ENCODE results near the gene TSPOAP1. TPM values are rescaled to one million over a fixed set of nuclear protein-coding genes. Genes with fewer than 3 reads are reported as not detected.
A peak's percentile ranks its signal among the peaks of the same experiment; 100 is the strongest.

Gene TSPOAP1
- total RNA-seq, 2 donors from 2014 or later = 30.5 to 32.8 TPM

DNA sequence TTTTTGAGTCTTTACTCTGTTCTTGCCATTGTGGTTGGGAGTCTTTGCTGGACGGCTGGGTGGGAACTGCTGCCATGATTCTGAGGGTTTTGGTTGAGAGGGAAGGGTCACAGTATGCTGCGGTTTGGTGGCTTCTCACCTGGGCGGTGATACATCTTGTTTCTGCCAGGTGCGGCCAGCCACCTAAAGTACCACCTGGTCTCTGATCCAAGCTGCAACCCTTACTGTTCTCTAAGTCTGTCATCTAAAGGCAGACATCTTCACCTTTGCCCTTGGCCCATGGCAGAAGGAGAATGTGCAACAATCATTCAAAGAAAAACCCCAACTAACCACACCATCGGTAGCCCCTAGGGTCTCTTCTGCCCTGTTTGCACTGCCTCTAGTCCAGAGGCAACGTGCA is 28.3 kb downstream of the TSPOAP1 start:
- Mint-ChIP-seq H3K4me3 (no peak overlapping the region), H3K4me1 (peaks cover 15% of the 10 kb centered on the region), H3K27me3 (no peaks in the 10 kb centered on the region), H3K27ac (peak overlapping the region; percentile 93), H3K36me3 (ENCODE audit: low read depth) (no peaks in the 10 kb centered on the region)
- DNase-seq (no peak), ATAC-seq (no peak)
- H3K9me3 ChIP-seq (ENCODE audit: control insufficient read depth, low read length, poor library complexity, severe bottlenecking) = no peaks in the 10 kb centered on the region

DNA sequence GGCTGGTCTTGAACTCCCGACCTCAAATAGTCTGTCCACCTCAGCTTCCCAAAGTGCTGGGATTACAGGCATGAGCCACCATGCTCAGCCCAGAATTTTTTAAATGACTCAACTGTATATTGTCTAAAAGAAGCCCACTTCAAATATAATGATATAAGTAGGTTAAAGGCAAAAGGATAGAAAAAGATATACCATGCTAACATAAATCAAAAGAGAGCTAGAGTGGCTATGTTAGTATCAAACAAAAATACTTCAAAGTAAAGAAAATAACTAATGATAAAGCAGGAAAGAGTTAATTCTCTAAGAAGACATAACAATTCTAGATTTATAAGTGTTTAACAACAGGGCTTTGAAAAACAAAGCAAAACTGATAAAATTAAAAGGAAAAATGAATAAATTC is 34.6 kb downstream of the TSPOAP1 start:
- Mint-ChIP-seq H3K4me1 (no peaks in the 10 kb centered on the region), H3K27me3 (peaks cover 26% of the 10 kb centered on the region), H3K36me3 (ENCODE audit: low read depth) (no peaks in the 10 kb centered on the region), H3K27ac (no peak overlapping the region), H3K4me3 (no peak overlapping the region)
- ATAC-seq (no peak), DNase-seq (no peak)
- H3K9me3 ChIP-seq (ENCODE audit: control insufficient read depth, low read length, poor library complexity, severe bottlenecking) = no peaks in the 10 kb centered on the region

DNA sequence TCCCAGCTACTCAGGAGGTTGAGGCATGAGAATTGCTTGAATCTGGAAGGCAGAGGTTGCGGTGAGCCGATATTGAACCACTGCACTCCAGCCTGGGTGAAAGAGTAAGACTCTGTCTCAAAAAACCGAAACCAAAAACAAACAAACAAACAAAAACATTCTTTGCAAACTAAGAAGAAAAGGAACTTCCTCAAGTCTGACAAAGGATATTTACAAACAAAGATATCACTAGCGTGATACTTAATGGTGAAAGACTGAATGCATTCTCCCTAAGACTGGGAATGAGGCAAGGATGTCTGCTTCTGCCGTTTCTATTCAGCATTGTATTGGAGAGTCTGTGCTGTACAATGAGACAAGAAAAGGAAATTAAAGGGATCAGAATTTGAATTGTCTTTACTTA is 37.3 kb downstream of the TSPOAP1 start:
- Mint-ChIP-seq H3K4me1 (no peaks in the 10 kb centered on the region), H3K4me3 (no peak overlapping the region), H3K27me3 (peaks cover 41% of the 10 kb centered on the region), H3K27ac (no peak overlapping the region), H3K36me3 (ENCODE audit: low read depth) (no peaks in the 10 kb centered on the region)
- DNase-seq = no peak
- no peaks in the 10 kb centered on the region for H3K9me3 ChIP-seq (ENCODE audit: control insufficient read depth, low read length, poor library complexity, severe bottlenecking)
- ATAC-seq = no peak

DNA sequence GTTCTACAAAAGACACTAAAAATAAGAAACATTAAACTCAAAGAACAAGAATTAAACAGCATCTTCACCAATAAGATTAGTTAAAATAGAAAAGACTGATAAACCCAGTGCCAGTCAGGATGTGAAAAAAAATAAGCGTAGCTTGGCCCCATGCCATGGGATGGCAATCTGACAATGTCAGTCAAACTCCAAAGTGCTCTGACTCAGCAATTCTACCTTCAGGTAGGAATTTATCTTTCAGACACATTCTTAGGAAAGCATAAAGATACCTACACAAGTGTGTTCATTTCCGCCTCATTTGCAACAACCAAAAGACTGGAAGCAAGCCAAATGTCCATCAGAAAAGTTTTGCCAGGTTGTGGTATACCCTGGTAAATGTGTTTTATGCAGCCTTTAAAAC is 38.7 kb downstream of the TSPOAP1 start:
- no peak overlapping the region for H3K4me3 Mint-ChIP-seq
- H3K36me3 Mint-ChIP-seq (ENCODE audit: low read depth) = no peaks in the 10 kb centered on the region
- no peak overlapping the region for H3K27ac Mint-ChIP-seq
- H3K27me3 Mint-ChIP-seq = peaks cover 47% of the 10 kb centered on the region
- ATAC-seq (no peak), DNase-seq (no peak)
- H3K4me1 Mint-ChIP-seq = no peaks in the 10 kb centered on the region
- no peaks in the 10 kb centered on the region for H3K9me3 ChIP-seq (ENCODE audit: control insufficient read depth, low read length, poor library complexity, severe bottlenecking)

DNA sequence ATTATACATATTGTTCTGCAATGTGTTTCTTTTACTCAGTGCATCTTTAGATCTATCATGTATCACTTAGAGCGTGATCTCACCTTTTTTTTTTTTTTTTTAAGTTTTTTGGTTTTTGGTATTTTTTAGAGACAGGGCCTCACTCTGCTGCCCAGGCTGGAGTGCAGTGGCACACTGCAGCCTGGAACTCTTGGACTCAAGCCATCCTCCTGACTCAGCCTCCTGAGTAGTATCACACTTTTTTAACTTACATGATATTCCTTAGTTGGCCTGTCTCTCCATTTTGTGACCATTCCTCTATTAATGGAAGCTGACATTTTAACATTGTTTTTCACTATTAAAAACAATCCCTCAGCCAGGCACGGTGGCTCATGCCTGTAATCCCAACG is 43.2 kb downstream of the TSPOAP1 start:
- Mint-ChIP-seq H3K27me3 (peaks cover 48% of the 10 kb centered on the region), H3K4me1 (no peaks in the 10 kb centered on the region), H3K4me3 (no peak overlapping the region), H3K36me3 (ENCODE audit: low read depth) (no peaks in the 10 kb centered on the region), H3K27ac (no peak overlapping the region)
- H3K9me3 ChIP-seq (ENCODE audit: control insufficient read depth, low read length, poor library complexity, severe bottlenecking) = no peaks in the 10 kb centered on the region
- no peak for DNase-seq
- ATAC-seq = no peak

DNA sequence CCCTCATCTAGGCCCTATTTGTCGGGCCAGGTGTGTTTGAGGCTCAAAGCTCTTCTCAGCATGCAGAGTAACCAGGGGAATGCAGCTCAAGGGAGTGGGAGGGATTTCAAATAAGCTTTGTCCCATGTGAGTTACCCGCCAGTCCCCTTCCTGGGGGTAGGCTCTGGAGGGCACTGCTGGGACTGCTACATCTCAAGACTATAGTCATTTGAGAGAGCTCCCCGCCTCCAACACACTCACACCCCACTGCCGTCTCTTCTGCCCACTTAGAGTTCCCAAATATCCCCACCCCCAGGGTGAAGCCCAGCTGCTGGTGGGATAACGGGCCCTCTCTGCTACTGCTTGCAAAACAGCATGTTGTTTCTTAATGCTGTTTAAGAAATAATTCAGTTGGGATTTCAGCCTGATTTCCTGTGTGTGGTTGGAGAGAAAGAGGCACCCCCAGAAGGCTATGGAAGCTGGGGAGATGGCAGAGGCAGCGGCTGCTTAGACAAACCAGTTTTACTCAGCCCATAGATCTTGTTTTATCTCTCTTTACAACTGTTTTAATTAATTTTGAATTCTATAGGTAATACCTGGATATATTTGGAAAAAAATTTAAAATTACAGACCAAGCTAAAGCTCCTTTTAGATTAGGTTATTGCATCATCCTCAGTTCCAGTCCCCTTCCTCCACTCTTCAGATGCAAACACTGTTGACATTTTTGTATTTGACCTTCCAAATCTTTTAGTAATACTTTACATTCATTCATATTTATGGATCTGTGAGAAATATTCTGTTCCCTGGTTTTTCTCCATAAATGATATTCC is 43.8 kb downstream of the TSPOAP1 start:
- Mint-ChIP-seq H3K4me1 (peaks cover under 1% of the 10 kb centered on the region), H3K27ac (no peak overlapping the region), H3K27me3 (peaks cover 49% of the 10 kb centered on the region), H3K4me3 (no peak overlapping the region), H3K36me3 (ENCODE audit: low read depth) (no peaks in the 10 kb centered on the region)
- no peaks in the 10 kb centered on the region for H3K9me3 ChIP-seq (ENCODE audit: control insufficient read depth, low read length, poor library complexity, severe bottlenecking)
- DNase-seq (no peak), ATAC-seq (no peak)

DNA sequence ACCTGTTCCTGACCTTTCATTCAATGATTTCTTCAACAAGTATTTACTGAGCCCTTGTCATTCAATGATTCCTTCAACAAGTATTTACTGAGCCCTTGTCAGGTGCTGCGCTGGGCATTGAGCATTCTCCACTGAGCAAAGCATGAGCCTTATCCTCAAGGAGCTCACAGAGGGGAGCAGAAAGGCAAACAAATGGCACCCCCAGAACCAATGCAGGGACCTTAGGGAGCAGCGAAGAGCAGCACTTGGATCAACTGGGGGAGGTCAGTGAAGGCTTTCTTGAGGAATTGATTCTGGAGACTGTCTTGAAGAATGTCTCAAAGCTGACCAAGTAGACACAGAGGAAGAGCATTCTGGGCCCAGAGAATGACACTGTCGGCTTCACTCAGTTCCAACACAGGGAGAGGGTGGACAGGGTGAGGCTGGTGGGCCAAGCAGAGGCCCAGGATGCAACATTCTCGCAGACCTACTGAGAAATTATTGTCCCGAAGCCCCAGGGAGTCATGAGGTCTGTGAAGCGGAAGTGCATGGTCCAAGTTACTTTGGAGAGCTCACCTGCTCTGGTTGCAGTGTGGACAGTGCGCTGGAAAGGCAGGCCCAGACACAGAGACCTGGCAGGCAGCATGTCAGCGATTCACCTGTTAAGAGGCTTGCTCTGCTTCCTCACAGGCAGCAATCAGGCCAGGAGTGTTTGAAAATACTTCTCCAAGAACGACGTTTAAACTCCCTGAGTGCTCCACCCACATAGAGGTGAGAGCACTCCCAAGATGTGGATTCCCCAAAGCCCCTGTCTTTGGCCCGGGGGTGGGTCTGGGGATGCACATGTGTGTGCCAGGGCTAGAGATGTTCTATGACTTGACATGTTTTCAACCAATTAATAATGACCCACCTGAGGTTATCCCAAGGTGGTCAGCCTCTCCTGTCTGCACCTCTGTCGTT is 44.7 kb downstream of the TSPOAP1 start:
- no peak for DNase-seq
- Mint-ChIP-seq H3K36me3 (ENCODE audit: low read depth) (no peaks in the 10 kb centered on the region), H3K4me3 (no peak overlapping the region), H3K27me3 (peaks cover 50% of the 10 kb centered on the region), H3K4me1 (peaks cover 4% of the 10 kb centered on the region), H3K27ac (no peak overlapping the region)
- no peak for ATAC-seq
- H3K9me3 ChIP-seq (ENCODE audit: control insufficient read depth, low read length, poor library complexity, severe bottlenecking) = no peaks in the 10 kb centered on the region

DNA sequence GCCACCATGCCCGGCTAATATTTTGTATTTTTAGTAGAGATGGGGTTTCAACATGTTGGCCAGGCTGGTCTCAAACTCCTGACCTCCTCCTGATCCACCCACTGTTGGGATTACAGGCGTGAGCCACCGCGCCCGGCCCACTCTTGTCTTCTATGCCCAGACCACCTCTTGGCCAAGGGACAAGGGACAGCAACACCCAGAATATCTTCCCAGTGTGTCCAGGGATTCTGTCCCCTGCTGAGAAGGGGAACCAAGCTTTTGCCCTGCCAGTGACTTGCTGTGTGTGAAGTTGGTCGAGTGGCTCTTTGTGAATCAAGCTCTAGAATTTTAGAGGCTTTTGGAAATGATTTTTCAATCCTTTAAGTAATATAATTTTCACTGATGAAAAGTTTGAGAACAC is 46.2 kb downstream of the TSPOAP1 start:
- Mint-ChIP-seq H3K27ac (peak overlapping the region; percentile 4), H3K36me3 (ENCODE audit: low read depth) (no peaks in the 10 kb centered on the region), H3K4me3 (no peak overlapping the region), H3K27me3 (peaks cover 53% of the 10 kb centered on the region), H3K4me1 (peaks cover 4% of the 10 kb centered on the region)
- no peak for DNase-seq
- no peaks in the 10 kb centered on the region for H3K9me3 ChIP-seq (ENCODE audit: control insufficient read depth, low read length, poor library complexity, severe bottlenecking)
- no peak for ATAC-seq

DNA sequence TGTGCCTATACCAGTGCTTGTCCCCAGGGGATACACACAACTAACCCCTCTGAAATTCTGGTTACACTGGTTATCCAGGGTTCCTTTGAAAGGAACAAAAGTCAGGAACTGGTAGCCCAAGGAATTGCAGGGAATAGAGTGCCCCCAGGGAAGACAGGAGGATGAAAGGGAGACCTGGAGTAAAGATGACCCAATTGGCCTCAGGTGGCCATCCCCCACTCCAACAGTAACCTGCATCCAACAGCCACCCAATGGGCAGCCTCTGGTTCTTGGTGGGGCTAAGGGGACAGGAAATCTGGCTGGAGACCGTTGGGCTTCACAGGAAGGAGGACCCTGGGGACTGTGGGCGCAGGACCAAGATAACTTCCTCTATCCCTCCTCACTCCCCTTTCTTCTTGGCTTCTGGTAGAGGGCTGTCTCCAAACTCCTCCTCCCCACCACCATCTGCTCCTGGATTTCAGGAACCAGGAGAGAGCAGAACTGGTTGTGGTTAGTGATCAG is 47.0 kb downstream of the TSPOAP1 start:
- no peak for DNase-seq
- H3K9me3 ChIP-seq (ENCODE audit: control insufficient read depth, low read length, poor library complexity, severe bottlenecking) = no peaks in the 10 kb centered on the region
- no peak overlapping the region for H3K27ac Mint-ChIP-seq
- H3K4me3 Mint-ChIP-seq = no peak overlapping the region
- peaks cover 51% of the 10 kb centered on the region for H3K27me3 Mint-ChIP-seq
- H3K36me3 Mint-ChIP-seq (ENCODE audit: low read depth) = no peaks in the 10 kb centered on the region
- no peak for ATAC-seq
- H3K4me1 Mint-ChIP-seq = peaks cover 4% of the 10 kb centered on the region

DNA sequence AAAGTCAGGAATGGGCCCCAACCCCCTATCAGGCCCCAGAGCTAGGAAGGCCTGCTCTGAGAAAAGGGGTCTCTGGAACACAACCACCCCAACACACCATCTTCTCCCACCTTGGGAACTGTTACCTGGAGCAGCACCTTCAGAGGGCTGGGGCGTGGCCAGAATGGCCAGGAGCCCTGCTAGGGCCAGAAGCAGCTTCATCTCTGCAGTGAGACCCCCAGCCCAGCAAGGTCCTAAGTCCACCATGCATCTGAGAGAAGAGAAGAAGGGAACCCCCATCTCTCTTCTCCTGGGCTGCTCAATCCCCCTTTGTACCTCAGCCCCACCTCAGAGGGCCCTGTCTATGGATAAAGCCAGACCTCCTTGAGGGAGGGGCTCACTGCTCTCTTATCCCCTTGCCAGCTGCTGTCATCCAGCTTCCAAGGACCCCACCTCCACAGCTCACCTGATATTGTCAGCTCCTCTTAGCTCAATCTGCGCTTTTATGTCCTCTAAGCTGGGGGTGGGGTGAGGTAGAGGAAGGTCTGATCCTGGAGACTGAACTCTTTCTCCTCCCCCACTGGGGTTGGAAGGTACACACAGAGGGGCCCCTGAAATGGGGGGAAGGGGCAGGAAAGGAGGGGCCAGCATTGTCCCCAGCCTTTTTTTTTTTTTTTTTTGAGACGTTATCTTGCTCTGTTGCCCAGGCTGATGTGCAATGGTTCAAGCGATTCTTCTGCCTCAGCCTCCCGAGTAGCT is 47.9 kb downstream of the TSPOAP1 start, which contains the start of gene MPO:
MPO (minus strand) TSS at position 456 of the 738 bp plus-strand sequence; CDS start at position 279, 177 bp downstream.
- Mint-ChIP-seq H3K4me1 (peaks cover 4% of the 10 kb centered on the region), H3K36me3 (ENCODE audit: low read depth) (no peaks in the 10 kb centered on the region), H3K27ac (no peak within 1 kb of the TSS), H3K4me3 (no peak within 1 kb of the TSS), H3K27me3 (peaks cover 60% of the 10 kb centered on the region)
- no peaks in the 10 kb centered on the region for H3K9me3 ChIP-seq (ENCODE audit: control insufficient read depth, low read length, poor library complexity, severe bottlenecking)
- no peak for DNase-seq
- ATAC-seq = no peak

DNA sequence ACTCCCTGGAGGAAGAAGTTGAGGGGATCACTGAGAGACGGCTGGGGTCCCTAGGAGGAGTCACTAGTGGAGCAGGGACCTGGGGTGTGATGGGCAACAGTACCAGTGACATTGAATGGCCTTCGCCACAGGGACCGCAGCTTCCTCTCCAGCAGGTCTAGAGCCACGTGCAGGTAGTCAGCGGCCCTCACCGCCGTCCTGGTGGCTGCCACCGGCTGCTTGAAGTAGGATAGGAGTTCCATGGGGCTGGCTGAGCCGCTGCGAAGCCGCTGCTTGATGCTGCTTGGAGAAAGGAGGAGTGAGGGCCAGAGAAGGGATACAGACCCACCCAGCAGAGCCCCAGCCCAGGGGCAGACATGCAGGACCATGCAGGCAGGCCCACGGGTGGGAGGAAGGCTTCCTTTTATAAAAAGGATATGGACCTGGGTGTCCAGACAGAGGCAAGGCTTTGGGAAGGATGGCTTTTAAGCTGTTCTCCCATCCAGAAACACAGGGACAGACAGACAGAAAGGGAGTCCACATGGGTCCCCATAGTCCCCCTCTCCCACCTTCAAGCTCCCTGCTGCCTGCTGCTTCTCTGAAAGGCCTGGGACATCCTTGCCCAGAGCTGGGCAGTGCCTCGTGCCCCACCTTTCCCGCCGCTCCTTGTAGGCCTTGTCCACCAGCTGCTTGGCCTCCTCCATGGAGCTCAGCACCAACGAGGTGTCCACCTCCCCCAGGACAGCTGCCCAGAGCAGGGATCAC is 48.7 kb downstream of the TSPOAP1 start:
- peaks cover 4% of the 10 kb centered on the region for H3K4me1 Mint-ChIP-seq
- no peaks in the 10 kb centered on the region for H3K36me3 Mint-ChIP-seq (ENCODE audit: low read depth)

DNA sequence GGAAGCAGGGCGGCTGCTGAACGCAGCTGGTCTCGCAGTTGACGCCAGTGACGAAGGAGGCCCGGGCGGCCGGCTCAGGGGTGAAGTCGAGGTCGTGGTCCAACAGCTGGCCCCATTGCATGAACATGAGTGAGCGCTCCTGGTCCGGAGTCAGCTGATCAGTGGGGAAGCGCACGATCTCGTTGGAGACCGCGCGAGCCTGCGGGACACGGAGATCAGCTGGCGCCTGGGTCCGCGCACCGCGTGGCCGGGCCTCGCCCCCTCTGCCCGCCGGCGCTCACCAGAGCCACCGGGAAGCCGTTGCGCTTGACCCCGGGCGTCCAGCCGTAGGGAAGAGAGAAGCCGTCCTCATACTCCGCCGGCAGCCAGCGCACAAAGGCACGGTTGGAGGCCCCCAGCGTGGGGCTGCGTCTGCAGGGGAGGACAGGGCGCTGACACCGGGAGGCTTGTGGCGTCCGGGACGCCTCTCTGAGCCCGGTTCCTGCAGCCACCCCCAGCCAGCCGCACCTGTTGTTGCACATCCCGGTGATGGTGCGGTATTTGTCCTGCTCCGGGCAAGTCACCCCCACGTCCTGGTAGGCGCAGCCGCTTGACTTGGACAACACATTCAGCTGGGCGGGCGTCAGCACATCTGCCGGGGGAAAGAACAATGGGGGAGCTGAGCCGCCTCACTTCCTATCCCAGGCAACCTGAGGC is 49.4 kb downstream of the TSPOAP1 start:
- Mint-ChIP-seq H3K27ac (no peak overlapping the region), H3K4me3 (peak overlapping the region; percentile 28), H3K27me3 (peaks cover 49% of the 10 kb centered on the region), H3K36me3 (ENCODE audit: low read depth) (no peaks in the 10 kb centered on the region), H3K4me1 (peaks cover 4% of the 10 kb centered on the region)
- ATAC-seq = peak; percentile 23
- no peaks in the 10 kb centered on the region for H3K9me3 ChIP-seq (ENCODE audit: control insufficient read depth, low read length, poor library complexity, severe bottlenecking)
- no peak for DNase-seq

More for the DNA sequence above, 48.7 kb downstream of the TSPOAP1 start:
- Mint-ChIP-seq H3K27ac (no peak overlapping the region), H3K27me3 (peaks cover 54% of the 10 kb centered on the region), H3K4me3 (no peak overlapping the region)
- no peak for DNase-seq
- no peaks in the 10 kb centered on the region for H3K9me3 ChIP-seq (ENCODE audit: control insufficient read depth, low read length, poor library complexity, severe bottlenecking)
- ATAC-seq = peak; percentile 23
